ENCODE results near the gene RPL32. TPM values are rescaled to one million over a fixed set of nuclear protein-coding genes. Genes with fewer than 3 reads are reported as not detected.

RPL32 gene
- total RNA-seq, 1 experiment from 2014 or later: 2,021 TPM

- Mint-ChIP-seq H3K27ac (peak overlapping the region in 1 of 3 experiments; percentile 94; a peak in 1 of 7 replicates), H3K4me3 (no peak overlapping the region), H3K36me3 (ENCODE audit: insufficient read depth in 1 of 3, low read depth in 3 of 3) (peaks cover 2 to 7% (median 4%) of the 10 kb centered on the region in 3 experiments; a peak in 4 of 7 replicates), H3K4me1 (peaks cover 10 to 16% of the 10 kb centered on the region in 2 experiments), H3K9me3 (no peaks in the 10 kb centered on the region), H3K27me3 (ENCODE audit: low read depth) (no peaks in the 10 kb centered on the region)
- H3T11ph ChIP-seq (ENCODE audit: low read length): no peak overlapping the region
- H2AK5ac ChIP-seq (ENCODE audit: insufficient read length, low read length): no peak overlapping the region
- H2BK120ac ChIP-seq (ENCODE audit: low read depth, low read length, poor library complexity, severe bottlenecking): no peak overlapping the region
- no peaks in the 10 kb centered on the region for H3K4me1 ChIP-seq (ENCODE audit: insufficient read depth, low read length)
- H3K23me2 ChIP-seq (ENCODE audit: insufficient read length, low read depth, low read length, poor library complexity, severe bottlenecking): peaks cover 4% of the 10 kb centered on the region
- H3K23ac ChIP-seq (ENCODE audit: insufficient read length, low read depth, low read length): no peak overlapping the region
- H2BK12ac ChIP-seq (ENCODE audit: insufficient read length, low read depth, low read length): no peak overlapping the region
- no peak for TF ChIP-seq CTCF (conservative IDR thresholded peaks at IDR 0.05)
- no peak overlapping the region for H4K8ac ChIP-seq (replicated peaks; ENCODE audit: insufficient read length, low read depth, low read length)
- no peak overlapping the region for H2BK5ac ChIP-seq (ENCODE audit: insufficient read length, low read length)
- H3K9me3 ChIP-seq (ENCODE audit: control insufficient read depth, low read depth, low read length): no peaks in the 10 kb centered on the region
- H2BK20ac ChIP-seq (ENCODE audit: low read depth, low read length, poor library complexity, severe bottlenecking): no peak overlapping the region
- H3K14ac ChIP-seq (ENCODE audit: insufficient read depth, low read length): no peak overlapping the region
- no peak overlapping the region for H3K9ac ChIP-seq (ENCODE audit: extremely low read depth, insufficient read length, low read length)
- H3K79me2 ChIP-seq (ENCODE audit: insufficient read depth, low read length): no peaks in the 10 kb centered on the region
- H3K18ac ChIP-seq (ENCODE audit: insufficient read length, low read depth, low read length): no peak overlapping the region
- no peaks in the 10 kb centered on the region for H4K20me1 ChIP-seq (ENCODE audit: control insufficient read depth, insufficient read depth, insufficient read length)
- H2BK15ac ChIP-seq (ENCODE audit: low read depth, low read length): no peak overlapping the region
- no CpG with 5 or more reads among the region's 6 CpGs for WGBS (ENCODE audit: extremely low coverage, insufficient read length, low lambda C conversion rate)
- no peak overlapping the region for H3K4ac ChIP-seq (ENCODE audit: low read depth, low read length)
- H4K91ac ChIP-seq (ENCODE audit: insufficient read length, low read depth, low read length): no peak overlapping the region
- no peak overlapping the region for H2AFZ ChIP-seq (ENCODE audit: low read length)
- no peaks in the 10 kb centered on the region for H3K27me3 ChIP-seq (ENCODE audit: insufficient read depth, low read length)
- no peak for DNase-seq
- no peak overlapping the region for H4K5ac ChIP-seq (ENCODE audit: insufficient read length, low read depth, low read length)
- H3K4me2 ChIP-seq (ENCODE audit: insufficient read depth, insufficient read length, low read length): no peak overlapping the region
- no peak overlapping the region for H3K27ac ChIP-seq (ENCODE audit: insufficient read length, low read depth, low read length)
- no peak overlapping the region for H3K56ac ChIP-seq (ENCODE audit: insufficient read length, low read depth, low read length)
- H3K79me1 ChIP-seq (ENCODE audit: insufficient read depth, low read depth, low read length, poor library complexity, severe bottlenecking): no peaks in the 10 kb centered on the region
These were observed 27.4 kb downstream of the RPL32 start for GRCh38 chr3:12813967-12814366.
